Stimulated activated CD8-positive, alpha-beta memory T cell treated with anti-CD3 and anti-CD28 coated beads, Interleukin-4, amount 100 ng/mL, for 24 hours (primary cell): ENCODE results near the gene GPR143.

ENCODE experiments used
- DNase-seq: peaks from one replicate; pipeline ENCODE4 v3.0.0-alpha.2; 2020; ENCODE audit warnings: low read depth

GPR143 gene

DNA sequence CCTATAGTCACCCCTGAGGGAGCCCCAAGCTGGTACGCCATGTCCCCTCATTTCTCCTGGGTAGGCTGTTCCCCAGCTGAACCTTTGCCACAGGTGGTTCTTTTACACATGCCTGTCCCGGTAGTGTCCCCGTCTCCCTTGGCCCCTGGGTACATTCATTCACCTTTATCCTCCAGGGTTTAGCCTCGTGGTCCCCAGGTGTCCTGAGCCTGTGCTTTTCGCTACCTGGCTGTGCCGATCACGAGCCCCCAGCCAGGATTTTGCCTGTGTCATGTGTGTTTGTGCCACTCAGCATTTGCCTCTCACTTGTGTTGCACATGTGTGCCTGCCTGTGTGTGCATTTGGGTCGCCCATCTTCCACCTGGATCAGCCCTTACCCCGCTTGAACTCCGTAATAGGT is 57.6 kb downstream of the GPR143 start:
- DNase-seq, result no peak

- no peak for DNase-seq
These were observed 58.2 kb downstream of the GPR143 start for GRCh38 chrX:9707306-9708033.

GRCh38 chrX:9706421-9706820 is 59.2 kb downstream of the GPR143 start:
- DNase-seq, result no peak

GRCh38 chrX:9704876-9705465 is 60.7 kb downstream of the GPR143 start:
- DNase-seq, result no peak

DNA sequence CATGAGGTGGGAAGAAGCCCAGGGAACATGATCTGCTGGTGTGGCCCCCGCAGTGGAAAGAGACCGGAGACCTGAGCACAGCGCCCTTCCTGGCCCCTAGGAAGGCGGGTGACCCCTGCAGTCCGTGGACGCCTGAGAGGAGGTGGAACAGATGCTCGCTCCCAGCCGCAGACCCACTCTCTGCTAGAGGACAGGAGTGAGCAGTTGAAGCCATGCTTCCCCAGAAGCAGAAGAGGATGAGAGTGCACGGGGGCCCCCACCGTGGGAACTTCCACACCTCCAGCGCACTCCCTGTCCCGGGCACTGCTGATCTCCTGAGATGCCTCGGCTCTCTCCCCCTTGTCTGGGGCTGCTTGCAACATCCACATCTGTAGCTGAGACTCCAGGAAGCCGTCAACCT is 62.2 kb downstream of the GPR143 start:
- no peak for DNase-seq

DNA sequence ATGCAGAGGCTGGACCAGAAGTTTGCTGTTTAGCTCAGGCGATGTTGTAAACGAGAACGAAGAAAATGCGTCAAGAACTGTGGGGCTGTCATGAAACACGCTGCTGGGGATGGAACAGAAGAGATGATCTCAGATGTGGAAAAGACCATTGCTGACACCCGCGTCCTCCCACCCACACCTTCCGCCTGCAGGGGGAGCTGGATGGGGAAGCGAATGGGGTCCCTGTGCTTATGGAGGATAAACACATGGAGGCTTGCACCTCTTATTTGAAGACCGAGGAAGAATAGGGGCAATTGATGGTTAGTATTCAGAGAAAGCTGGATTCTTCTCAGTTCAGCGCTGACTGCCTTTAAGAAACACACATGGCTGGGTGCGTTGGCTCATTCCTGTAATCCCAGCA is 63.9 kb downstream of the GPR143 start:
- no peak for DNase-seq

DNA sequence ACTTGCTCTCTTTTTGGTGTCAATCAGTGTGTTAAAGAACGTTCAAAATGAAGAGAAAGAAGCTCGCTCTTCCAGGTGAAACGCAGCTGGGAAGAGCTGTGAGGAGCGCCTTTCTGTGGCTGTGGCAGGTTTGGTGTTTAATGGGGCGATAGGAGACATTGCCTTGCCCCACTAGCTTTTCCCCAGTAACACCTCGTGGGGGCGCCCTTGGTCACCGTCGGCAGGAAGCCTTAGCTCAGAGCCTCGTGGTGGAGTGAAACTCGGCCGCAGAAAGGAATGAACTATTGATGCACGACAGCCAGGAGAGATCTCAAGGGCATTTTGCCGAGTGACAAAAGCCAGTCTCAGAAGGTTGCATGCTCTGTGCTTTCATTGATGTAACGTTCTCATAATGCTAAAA is 65.1 kb downstream of the GPR143 start:
- DNase-seq, result no peak

DNA sequence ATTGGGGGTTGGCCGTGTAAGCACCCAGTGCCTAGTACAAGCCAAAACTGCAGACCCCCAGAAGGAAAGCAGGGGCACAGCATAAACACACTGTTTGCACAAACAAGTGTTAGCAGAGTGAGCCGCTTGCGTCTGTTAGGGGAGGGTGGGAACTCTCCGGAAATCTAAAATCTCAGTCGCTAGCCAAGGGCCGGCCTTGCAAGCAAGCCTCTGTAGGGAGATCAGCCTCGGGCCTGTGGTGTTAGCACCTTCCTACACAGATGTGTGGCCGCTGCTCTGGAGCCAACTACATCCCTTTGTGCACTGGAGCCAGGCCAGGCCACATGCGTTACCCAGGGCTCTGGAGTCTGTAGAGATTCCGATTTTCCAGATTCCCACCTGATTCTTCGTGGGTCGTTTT is 67.1 kb downstream of the GPR143 start:
- DNase-seq, result no peak

DNA sequence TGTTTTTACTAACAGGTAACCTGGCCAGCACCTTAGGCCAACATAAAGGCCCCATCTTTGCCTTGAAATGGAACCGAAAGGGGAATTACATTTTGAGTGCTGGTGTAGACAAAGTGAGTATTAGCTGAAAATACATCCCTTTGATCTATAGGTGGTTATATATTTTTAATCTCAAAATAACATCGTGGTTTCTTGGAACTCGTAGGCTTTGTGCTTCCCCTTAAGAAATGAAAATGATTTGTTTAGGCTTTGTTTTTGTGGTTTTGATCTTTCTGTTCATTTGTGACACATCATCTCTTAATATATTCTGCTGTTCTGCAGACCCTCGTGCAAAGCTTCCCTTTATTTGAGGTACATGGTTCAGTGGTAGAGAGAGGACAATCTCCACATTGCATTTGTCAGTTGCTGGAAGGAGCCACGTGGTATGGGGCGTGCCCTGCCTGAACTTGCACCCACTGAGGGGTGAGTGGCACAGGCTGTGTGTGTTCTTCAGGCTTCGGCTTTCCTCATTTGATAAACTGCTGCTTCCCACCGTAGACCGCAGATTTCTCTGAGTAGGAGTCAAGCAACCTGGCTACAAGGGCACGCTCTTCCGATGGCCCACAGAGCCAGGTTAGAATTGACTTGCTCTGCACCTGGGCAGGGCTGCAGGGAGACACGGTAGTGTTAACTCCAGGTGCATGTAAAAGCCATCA is 72.2 kb downstream of the GPR143 start:
- no peak for DNase-seq

DNA sequence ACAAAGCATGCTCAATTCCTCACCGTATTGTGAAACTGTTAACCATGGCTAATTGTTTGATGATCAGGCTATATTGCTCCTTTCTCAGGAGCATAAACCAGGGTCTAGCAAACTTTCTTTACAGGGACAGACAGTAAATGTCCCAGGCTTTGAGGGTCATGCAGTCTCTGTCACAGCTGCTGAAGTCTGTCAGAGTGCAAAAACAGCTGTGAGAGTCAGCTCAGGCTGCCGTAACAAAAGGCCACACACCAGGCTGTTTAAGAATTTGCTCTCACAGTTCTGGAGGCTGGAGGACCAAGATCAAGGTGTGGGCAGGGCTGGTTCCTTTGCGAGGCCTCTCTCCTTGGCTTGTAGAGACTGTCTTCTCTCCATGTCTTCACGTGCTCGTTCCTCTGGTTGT is 75.6 kb downstream of the GPR143 start:
- DNase-seq, result no peak

DNA sequence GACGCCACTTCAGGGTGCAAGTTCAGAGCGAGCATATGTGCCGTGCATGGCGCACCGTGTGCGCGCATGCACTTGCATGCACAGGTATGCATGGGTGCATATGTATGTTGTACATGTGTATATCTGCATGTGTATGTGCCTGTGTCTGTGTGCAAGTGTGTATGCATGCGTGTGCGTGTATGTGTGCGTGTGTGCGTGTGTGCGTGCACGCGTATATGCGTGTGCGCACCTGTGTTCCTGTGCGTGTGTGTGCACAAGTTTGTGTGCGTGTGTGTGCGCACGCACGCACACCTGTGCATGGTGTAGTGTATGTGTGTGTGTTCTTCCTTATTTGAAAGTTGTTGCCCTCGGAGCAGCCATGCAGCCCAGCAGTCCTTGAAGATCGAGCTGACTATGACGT is 76.8 kb downstream of the GPR143 start:
- DNase-seq, result no peak

DNA sequence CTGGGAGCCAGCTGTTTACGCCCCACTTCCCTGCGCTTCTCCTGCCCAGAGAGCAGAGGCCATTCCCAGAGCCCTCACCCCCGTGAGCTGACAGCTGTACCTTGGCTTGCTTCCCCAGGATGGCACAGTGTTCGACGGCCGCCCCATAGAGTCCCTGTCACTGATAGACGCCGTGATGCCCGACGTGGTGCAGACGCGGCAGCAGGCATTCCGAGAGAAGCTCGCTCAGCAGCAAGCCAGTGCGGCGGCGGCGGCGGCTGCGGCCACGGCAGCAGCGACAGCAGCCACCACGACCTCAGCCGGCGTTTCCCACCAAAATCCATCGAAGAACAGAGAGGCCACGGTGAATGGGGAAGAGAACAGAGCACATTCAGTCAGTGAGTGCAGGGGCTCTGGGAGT is 77.7 kb downstream of the GPR143 start:
- no peak for DNase-seq

- no peak for DNase-seq
These were observed 82.3 kb downstream of the GPR143 start for GRCh38 chrX:9683350-9683749.

GRCh38 chrX:9682861-9683260 is 82.8 kb downstream of the GPR143 start:
- no peak for DNase-seq

GRCh38 chrX:9682456-9682855 is 83.2 kb downstream of the GPR143 start:
- DNase-seq, result no peak

DNA sequence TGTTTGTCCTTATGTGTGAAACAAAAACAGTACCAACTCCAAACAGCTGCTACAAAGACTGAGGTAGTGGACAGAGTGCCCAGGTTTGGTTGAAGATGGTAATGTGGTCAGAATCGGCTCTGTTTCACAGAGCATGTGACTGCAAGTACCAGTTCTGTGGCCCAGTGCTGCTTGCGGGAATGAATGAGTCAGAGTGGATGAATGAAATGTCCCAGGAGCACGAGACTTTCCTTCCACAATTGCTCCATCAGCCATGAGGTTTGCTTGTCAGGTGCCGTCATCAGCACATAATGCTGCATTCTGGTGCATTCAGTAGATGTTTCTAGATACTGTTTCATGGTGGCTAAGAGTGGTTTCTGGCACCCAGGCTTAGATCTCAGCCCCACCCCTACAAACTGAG is 84.2 kb downstream of the GPR143 start:
- DNase-seq, result no peak

- DNase-seq, result no peak
These were observed 84.6 kb downstream of the GPR143 start for GRCh38 chrX:9681011-9681410.

- no peak for DNase-seq
These were observed 87.3 kb downstream of the GPR143 start for GRCh38 chrX:9678215-9678965.

DNA sequence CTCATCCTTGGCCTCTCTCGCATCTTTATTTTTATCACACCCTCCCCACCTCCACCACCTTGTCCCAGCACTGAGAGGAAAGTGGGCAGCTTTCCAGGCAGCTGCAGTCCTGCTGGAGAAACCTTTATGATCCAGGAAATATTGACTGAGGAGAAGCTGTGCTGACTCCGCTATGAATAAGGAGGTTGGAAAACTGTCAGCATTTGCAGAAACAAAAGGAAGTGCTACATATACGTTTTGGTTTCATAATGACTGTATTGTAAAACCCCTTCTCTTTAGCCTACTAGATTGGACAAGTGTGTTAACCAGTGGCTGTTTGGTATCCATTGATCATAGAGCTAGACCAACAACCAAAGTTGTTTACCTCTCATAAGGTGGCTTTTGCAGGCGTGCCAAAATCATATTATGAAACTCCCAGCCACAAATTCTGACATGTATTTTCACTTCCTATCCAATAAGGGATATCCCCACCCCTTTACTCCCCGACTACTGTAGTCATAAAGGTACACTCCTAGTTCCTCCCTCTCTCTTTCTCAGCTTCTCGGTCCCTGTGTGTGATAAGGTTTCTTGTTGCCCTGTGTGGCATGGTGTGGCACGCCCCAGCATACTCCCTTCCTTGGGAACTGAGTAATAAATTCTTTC is 88.4 kb downstream of the GPR143 start:
- DNase-seq, result no peak

- no peak for DNase-seq
These were observed 88.9 kb downstream of the GPR143 start for GRCh38 chrX:9676738-9677097.

GRCh38 chrX:9676306-9676705 is 89.3 kb downstream of the GPR143 start:
- DNase-seq, result no peak
